HG03442 (cell line): ENCODE measurements around the gene SLC9A8.

Source experiments
- ATAC-seq: cut with Tn5 transposase; IDR thresholded peaks from one replicate; pipeline ENCODE4 v1.9.1; 2021; ENCODE audit warnings: mild to moderate bottlenecking, moderate library complexity; ENCODE audit not compliant: unreplicated experiment

SLC9A8 gene

DNA sequence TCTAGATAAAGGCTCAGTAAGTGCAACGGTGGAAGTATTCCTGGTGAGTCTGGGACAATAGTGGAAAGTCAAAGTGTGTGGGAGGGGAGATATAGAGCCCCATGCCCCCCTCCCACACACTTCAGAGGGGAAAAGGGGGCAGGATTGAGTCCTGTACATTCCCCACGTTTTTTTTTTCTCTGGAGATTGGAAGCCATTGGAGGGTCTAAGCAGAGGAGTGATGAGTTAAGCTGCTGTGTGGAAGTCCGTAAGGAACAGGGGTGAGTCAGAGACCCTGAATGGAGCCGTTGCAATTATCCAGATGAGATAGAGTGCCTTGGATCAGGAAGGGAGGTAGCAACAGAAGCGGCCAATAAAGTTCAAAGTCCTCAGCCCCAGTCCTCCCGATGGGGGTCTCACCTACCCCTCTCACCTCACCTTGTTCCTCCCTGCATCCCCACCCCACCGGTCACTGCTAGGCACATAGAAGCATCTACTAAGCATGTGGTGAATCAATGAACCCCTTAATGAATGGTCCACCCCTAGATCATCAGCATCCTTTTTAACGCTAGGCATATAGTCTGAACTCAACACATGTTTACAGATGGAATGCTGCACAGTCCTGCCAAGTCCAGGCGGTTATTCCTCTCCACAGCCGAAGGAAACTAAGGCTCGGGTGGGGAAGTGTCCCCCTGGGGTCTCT is 662 bp upstream of the SLC9A8 start:
- ATAC-seq, result no peak

DNA sequence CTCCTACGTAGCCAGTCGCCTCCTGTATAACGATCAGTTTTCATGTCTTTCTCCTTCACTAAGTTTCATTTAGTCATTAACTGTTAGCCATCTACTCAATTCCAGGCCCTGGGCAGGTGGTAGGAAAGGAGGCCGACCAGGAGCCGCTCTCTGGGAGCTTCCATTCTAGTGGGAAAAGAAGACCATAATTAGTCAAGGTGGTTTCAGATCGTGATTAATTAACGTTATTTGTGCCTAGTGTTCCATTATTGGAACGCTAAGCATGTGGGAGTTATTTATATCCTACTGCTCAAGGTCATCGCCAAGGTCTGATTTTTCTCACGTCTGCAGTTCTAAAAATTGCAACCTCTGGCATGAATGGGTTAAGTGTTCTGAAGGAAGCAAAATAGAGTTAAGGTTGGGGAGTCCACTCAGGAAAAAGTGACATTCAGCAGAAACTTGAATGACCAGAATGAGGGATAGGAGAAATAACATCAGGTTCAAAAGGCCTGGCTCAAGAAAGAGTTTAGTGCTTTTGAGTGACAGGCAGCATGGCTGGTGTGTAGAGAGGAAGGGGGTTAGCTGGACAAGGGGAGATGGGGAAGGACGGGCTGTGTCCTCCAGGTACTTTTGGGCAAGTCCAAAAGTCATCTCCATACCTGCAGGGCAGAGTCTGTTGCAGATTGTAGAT is 812 bp downstream of the SLC9A8 start:
- ATAC-seq, result no peak

DNA sequence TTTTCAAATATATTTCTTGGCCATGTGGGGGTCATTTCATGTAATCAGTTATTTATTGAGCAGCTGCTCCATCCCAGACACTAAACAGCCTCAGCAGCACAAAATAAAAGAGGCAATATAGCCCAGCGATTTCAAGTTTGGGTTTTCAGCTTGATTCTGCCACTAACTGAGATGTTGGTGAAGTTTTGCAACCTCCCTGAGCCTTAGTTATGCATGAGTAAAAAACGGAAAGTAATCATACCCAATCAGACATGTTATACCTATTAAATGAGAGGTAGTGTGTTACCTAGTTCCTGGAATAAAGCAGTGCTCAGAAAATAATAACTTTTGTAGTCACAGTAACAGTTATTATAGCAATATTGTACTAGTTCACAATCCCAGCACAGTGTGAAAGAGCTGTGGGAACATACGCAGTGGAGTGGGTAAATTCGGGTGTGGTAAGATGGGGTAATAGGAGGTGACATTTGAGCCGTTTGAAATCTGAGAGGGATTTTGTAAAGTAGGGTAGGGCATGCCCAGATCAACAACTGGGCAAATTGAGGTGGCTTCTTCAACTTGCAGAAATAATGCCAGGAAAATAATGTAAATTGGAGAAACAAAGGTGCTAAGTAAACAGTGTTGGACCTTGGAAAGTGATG is 1.5 kb downstream of the SLC9A8 start:
- ATAC-seq, result no peak

DNA sequence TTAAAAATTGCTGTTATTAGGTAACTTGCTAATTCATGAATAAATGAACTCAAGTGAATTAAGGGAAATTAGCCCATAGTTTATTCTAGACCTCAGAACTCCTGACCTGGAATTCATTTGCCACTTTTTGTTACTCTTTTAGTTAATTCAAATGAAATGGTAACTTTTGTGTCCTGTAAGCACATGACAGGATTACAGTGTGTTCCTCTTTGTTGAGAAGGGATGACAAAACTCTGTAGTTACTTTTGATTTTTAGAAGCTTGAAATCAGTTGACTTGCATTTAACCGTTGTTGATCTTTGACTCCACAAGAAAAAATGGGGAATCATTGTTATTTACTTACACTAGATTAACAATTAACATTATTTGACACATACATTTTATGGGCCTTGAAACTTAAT is 6.2 kb downstream of the SLC9A8 start:
- no peak for ATAC-seq

DNA sequence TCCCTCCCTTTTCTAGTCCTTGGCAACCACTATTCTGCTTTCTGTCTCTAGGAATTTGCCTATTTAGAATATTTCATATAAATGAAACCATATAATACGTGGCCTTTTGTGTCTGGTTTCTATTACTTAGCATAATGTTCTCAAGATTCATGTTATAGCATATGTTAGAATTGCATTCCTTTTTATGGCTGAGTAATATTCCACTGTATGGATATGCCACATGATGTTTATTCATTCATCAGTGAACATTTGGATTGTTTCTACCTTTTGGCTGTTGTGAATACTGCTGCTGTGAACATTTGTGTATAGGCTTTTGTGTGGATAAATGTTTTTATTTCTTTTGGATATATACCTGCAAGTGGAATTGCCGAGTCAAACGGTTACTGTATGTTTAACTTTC is 7.1 kb downstream of the SLC9A8 start:
- no peak for ATAC-seq

DNA sequence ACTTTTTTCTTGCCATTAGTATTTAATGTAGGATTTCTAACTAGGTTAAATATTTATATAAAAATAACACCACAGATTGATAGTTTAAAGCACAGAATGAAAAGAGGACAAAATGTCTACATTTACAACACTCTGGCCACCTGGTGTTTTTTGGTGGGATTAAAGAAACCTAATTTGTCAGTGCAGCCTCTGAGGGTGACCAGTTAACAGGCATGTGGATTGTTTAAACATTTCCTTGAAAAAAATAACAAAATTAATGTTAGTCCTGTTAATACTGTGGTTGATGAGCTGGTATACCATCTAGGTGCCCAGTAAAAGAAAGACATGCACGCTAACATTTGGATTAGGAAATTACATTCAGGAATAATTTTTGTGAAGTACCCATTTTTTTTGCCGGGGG is 8.8 kb downstream of the SLC9A8 start:
- no peak for ATAC-seq

DNA sequence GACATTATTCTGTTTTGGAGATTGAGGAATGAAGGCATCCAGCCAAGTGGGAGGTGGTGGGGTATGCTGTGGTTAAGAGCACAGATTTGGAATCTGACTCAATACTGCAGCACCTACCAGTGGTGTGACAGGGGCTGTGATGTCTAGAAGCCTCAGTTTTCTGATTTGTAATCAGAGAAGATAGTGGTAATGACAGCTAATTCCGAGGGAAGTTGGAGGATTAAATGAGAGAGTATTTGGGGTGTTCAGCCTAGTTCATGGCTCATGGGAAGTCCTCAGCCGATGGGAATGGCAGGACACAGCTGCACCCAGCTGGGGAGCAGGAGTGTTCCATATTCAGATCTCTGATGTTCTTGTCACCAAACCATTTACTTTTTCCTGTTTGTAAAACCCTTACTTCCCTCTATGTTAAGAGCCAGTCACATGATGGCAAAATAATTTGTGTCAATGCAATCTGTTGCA is 9.3 kb downstream of the SLC9A8 start:
- no peak for ATAC-seq

DNA sequence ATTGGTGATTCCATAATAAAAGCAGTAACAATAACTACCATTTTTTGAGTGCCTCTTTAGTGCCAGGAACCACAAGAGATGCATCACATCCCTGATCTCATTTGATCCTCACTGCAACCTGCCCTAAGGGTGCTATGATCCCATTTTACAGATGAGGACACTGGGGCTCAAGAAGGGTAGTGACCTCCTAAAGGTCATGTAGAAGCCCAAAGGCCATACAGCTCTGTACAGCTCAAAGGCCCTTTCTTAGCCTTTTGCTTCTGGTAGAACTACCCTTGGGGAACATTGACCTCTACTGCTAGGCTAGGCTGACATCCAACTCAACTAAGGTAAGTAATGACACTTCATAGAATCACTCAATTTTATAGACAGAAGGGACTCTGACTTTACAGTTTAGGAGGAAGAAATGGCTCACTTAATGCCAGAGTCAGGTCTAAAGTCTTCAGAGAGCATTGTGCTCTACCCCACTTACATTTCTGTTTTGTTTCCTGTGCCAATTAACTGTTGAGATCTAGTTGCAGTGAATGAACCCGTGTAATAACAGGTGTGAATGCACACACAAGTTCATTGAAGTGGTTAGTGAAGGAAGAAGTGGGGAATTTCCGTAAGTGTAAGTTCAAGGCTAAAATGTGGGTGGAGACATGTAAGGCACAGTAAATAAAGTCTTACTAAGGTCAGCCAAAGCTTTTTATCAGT is 10.7 kb downstream of the SLC9A8 start:
- no peak for ATAC-seq

DNA sequence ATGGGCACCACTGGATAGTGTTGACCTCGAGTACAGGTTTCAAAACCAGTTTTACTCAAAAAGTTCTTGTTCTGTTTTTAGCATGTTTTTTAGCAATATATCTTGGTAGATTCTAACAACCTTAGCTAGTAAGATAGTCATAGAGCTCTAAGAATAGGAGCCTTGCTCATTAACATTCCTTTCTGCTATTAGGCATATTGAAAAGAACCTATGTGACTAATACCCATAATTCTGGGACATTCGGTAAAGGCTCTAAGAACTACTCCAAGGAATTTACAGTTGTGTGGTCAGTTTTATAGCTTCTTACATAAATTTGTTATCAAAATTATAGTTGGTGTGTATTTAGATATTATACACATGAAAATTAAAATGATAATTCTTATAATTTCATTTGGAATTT is 11.6 kb downstream of the SLC9A8 start:
- ATAC-seq, result no peak

DNA sequence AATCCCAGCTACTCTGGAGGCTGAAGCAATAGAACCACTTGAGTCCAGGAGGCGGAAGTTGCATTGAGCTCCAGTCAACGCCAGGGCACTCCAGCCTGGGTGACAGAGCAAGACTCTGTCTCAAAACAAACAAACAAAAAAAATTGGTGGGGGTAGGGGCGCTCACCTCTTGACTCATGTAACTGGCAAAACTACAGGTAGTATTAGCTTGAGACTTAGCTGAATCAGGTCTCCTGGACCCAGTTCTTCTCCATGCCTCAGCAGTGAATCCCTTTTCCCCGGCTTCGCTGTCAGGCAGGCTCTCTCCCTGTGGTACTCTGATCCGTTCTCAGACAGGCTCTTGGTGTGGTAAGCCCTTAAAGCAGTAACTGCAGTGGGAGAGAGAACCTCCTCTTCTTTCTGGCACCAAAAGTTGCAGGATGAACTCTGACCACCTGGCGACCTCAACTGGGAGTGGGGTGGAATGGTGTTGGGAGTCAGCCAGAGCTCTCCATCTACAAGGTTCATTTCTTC is 12.9 kb downstream of the SLC9A8 start:
- ATAC-seq, result no peak

DNA sequence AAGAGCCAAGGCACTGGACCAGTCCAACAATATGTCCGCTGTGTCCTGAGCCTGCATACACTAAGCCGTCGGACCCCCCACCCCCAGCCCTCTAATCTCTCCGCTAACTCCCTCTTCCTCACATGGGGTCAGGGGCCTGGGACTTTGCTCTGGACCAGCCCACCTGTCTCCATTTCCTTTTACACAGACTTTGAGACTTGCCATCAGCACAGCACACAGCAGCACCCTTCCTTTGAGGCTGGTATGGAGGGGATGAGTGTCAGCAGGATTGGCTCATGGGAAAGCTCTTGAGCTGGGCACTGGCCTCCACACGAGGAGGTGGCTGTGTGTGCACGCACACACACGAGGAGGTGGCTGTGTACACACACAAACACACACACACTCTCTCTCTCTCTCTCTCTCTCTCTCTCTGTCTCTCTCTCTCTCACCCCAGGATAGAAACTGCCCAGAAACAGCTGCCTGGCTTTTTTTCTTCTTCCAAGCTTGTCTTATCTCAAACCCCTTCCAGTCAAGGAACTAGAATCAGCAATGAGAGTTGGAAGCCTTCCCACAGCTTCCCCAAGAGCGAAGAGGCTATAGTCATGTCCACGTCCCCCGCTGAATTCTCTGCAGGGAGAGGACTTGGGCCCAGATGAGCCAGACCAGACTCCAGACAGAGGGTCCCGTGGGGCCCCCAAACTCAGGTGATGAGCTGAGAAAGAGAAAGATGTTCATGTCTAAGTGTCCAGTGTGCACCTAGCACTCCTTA is 18.6 kb downstream of the SLC9A8 start:
- ATAC-seq, result no peak

DNA sequence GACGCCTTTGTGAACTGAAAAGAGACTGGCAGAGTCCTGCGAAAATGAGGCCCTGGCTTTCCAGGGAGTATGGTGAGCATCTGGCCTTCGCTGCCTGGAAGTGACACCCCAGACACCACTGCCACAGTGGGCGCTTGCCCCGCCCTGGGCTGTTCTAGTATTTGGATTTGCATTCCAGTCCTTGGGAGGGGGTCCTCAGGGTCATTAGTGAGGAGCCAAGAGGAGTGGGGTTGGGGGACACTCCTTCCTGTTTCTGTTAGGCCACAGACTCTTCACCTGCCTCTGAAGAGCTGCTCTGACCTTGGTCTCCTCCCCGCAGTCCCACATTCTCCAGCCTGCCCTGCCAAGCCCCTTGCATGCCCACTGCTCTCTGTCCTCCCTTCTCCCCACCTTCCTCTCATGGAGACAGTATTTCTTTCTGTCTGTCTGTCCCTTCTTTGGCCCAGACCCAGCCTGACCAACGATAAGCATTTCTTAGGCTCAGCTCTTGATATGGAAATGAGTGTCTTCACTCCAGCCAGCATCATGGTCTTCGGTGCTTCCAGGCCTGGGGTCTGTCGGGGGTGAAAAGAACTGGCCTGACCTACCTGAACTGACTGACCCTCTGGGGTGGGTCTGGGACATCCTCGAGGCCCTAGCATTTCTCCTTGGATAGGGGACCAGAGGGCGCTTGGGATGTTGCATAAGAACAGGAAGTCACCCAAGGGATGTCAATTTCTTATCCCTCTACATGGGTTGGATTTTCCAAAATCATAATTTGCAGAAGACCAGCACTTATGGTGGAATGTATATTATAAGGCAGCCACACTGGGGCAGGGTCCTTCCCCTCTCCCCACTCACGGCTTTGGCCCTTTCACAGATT is 19.4 kb downstream of the SLC9A8 start:
- no peak for ATAC-seq

DNA sequence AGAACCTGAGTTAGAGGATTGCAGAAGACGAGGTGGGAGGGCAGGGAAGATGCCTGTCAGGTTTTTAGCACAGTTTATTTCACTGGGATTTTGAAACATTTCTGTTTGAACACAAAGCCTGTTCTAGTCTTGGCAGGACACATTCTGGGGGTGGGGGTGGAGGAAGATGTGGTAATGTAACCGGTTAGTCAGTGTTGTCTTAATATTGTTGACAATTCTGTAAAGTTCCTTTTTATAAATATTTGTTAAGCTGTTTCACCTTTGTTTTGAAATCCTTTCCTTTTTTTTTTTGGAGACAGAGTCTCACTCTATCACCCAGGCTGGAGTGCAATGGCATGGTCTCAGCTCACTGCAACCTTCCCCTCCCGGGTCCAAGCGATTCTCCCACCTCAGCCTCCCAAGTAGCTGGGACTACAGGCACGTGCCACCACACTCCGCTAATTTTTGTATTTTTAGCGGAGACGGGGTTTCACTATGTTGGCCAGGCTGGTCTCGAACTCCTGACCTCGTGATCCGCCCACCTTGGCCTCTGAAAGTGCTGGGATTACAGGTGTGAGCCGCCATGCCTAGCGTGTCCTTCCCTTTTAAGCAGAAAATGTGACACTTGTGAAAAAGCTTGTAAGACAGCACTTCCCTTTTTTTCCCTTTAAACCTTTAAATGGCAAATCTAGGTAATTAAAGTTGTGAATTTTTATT is 20.2 kb downstream of the SLC9A8 start:
- ATAC-seq, result no peak

DNA sequence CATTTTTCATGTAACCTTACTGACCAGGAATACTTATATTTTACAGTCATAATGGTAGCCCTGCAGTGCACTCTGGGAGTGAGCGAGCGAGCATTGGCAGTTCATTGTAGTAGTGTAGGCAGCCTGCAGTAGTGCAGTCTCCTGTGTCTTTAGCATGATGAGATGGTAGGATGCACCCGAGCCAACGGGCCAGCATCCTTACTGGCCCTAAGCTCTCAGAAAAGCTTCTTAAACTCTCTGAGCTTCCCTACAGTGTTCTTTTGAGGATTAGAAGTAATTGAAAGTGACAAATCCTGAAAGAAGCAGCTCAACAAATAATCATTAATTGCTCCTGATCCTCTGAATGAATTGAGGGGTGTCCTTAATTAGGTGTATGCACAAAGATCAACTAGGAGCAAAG is 20.9 kb downstream of the SLC9A8 start:
- ATAC-seq, result no peak

DNA sequence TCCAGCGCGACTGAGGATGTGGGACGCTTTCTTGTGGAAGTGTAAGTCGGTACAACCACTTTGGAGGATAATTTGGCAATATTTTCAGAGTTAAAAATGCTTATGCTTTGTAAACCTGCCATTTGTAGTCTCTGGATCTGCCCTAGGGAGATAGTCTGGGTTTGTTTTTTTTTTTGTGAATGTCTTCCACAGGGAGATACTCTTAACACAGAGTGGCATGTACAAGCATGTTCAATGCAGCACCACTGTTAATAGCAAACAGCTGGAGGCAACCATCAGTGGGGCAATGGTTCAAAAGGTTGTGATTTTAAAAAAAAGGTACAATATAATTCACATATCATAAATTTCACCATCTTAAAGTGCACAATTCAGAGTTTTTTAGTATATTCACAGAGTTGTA is 22.4 kb downstream of the SLC9A8 start:
- no peak for ATAC-seq

DNA sequence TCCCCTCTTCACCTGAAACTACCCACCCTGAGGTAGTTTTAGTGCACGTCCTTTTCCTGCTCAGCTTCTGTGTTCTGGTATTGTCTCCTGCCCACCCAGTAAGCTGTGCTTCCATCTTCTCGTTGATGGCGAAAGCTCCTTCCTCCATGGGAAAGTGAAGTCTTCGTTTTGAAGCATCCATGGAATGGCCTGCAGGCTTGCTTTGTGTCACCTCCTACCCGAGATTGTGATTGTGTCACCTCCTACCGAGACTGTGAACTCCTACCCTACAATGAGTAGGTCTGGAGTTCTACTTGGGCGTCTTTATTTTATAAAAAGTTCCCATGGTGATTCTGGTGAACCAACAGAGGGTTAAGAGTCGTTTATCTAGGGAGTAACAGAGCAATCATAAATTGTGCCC is 25.9 kb downstream of the SLC9A8 start:
- ATAC-seq, result no peak

DNA sequence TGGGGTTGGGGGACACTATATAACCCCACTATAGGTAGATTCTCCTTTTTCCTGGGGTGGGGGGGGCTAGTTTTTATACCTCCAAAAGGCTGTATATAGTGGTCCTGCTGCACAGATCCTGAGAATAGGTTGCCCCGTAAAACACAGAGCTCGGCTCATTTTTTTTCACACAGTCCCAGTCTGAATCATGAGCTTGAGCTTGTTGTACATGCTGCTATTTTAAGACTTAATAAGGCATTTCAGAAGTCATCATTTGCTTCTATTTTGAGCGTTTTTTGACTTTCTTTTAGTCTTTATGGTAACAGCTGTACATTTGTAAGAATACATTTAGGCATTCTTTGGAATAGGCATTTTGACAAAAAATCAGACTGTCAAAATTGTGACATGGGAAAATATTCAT is 30.5 kb downstream of the SLC9A8 start:
- ATAC-seq, result no peak

DNA sequence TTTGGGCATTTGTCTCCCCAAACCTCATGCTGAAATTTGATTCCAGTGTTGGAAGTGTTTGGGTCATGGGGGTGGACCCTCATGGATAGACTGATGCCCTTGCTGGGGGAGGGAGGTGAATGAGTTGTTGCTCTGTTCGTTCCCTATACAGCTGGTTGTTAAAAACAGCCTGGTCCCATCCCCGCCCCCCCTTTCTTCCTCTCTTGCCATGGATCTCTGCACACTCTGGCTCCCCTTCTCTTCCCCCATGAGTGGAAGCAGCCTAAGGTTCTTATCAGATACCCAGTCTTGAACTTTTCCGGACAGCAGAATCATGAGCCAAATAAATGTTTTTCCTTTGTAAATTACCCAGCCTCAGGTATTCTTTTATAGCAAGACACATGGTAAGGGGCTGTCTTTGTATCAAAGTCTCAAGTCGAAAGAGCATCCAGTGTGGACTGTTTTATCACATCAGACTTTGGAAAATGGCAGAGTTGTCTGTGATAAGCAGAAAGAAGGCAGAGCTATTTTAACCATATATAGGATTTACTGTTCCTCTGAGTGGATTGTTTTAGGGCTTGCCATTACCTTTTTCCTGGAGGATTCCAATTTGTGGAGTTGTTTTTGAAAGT is 31.2 kb downstream of the SLC9A8 start:
- ATAC-seq, result no peak

DNA sequence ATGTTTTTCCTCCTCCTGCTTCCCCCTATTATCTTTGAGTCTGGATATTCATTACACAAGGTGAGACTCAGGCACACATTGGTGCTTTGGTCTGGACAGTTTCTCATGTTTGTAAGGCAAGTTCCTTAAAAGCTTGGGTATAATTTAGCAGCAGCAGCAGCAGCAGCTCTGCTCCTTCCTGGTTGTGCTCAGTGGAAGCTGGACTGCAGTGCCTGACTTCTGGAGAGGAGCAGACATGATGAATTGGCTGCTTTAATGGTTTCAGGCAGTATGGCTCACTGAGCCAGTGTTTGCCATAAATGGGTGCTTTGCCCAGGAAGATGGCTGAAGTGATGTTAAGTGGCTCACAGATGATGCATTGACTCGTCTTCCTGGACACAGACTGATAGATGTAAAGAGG is 32.4 kb downstream of the SLC9A8 start:
- no peak for ATAC-seq
